GM12878 (cell line): Measurements from ENCODE around the gene NAALADL2. TPM values are rescaled to one million over a fixed set of nuclear protein-coding genes. Genes with fewer than 3 reads are reported as not detected.

ENCODE experiments used
- ATAC-seq: fragments of 200-7000 bp; cut with Tn5 transposase; 3 replicates; pipeline ENCODE4 v1.9.1; 2020; ENCODE audit warnings: mild to moderate bottlenecking, moderate library complexity
- BruUV-seq: library from RNA; stranded (reverse); fragments of 400-500 nt; replicated peaks from 2 replicates; lab custom pipeline; 2021; lab: Mats Ljungman, UMichigan
- CTCF ChIA-PET: fragments of 300-600 bp; sonication (Branson Sonifier 250); formaldehyde crosslinking; extraction: SDS; loops from one replicate; lab custom pipeline; 2021; ENCODE audit warnings: inconsistent platforms; lab: Yijun Ruan, JAX
- POLR2A ChIA-PET: fragments of 350-600 bp; formaldehyde crosslinking; extraction: SDS; loops from one replicate; lab custom pipeline; 2021; ENCODE audit warnings: inconsistent platforms; lab: Charles Lee
- RAD21 ChIA-PET: fragments of 300-600 bp; sonication (Branson Sonifier 250); formaldehyde crosslinking; loops from one replicate; lab custom pipeline; 2023; ENCODE audit warnings: antibody characterized with exemption; ENCODE audit not compliant: unreplicated experiment; lab: Charles Lee
- SMC1A ChIA-PET: fragments of 300-600 bp; sonication (Branson Sonifier 250); formaldehyde crosslinking; loops from one replicate; lab custom pipeline; 2023; ENCODE audit not compliant: unreplicated experiment, uncharacterized antibody; lab: Charles Lee
- DNase-seq: peaks from one replicate; pipeline ENCODE4 v3.0.0-alpha.2; 2011; ENCODE audit warnings: low read depth, low spot score
- FAIRE-seq: peaks from 3 replicates; lab custom pipeline; 2011; peaks lifted over from hg19 to GRCh38; lab: Jason Lieb, UNC
- H2AFZ ChIP-seq: 2 replicates; pipeline ENCODE4 v1.6.0; 2011; ENCODE audit warnings: low read depth, low read length, control low read depth; ENCODE audit not compliant: control insufficient read depth
- H3K27ac ChIP-seq: 2 replicates; pipeline ENCODE4 v1.5.1; 2011; ENCODE audit warnings: control low read depth; ENCODE audit not compliant: control insufficient read depth, insufficient read depth
- H3K27me3 ChIP-seq, 2 experiments: replicated peaks in 1 of 2; 2 replicates each; pipeline versions ENCODE4 v1.6.0 to v1.6.1; 2011; ENCODE audit warnings: low read length in 1 of 2; ENCODE audit not compliant: control insufficient read depth in 2 of 2, insufficient read depth in 2 of 2
- H3K36me3 ChIP-seq, 2 experiments: 2 replicates each; pipeline ENCODE4 v1.5.1; 2011; ENCODE audit warnings: low read length in 1 of 2; ENCODE audit not compliant: control insufficient read depth in 2 of 2, insufficient read depth in 2 of 2
- H3K4me1 ChIP-seq: 2 replicates; pipeline ENCODE4 v1.6.1; 2011; ENCODE audit warnings: mild to moderate bottlenecking, low read length, moderate library complexity, mixed read lengths; ENCODE audit not compliant: control insufficient read depth, insufficient read depth
- H3K4me2 ChIP-seq: 2 replicates; pipeline ENCODE4 v1.6.0; 2011; ENCODE audit warnings: control low read depth; ENCODE audit not compliant: control insufficient read depth, insufficient read depth
- H3K4me3 ChIP-seq: fragments of 200-600 bp; sonication (generic); 2 replicates; pipeline ENCODE4 v1.5.1; 2016
- H3K79me2 ChIP-seq: 2 replicates; pipeline ENCODE4 v1.6.0; 2011; ENCODE audit warnings: low read length; ENCODE audit not compliant: control insufficient read depth, insufficient read depth
- H3K9ac ChIP-seq: 2 replicates; pipeline ENCODE4 v1.8.0; 2011; ENCODE audit warnings: low read length, control low read depth, mixed read lengths; ENCODE audit not compliant: control insufficient read depth, insufficient read depth
- H3K9me3 ChIP-seq: replicated peaks from 3 replicates; pipeline ENCODE4 v1.5.1; 2011; ENCODE audit warnings: mild to moderate bottlenecking, low read length; ENCODE audit not compliant: control insufficient read depth, insufficient read depth
- H4K20me1 ChIP-seq: 2 replicates; pipeline ENCODE4 v1.6.0; 2011; ENCODE audit not compliant: control insufficient read depth, insufficient read depth
- CREB1 ChIP-seq: IDR thresholded peaks from 2 replicates; pipeline ENCODE4 v1.6.1; 2012; ENCODE audit warnings: low read depth, mild to moderate bottlenecking, inconsistent platforms
- KAT2A ChIP-seq: conservative IDR thresholded peaks from 2 replicates; pipeline ENCODE4 v1.6.1; 2011; ENCODE audit warnings: low read depth, low read length; ENCODE audit not compliant: control insufficient read depth
- ZNF217 ChIP-seq: fragments of 450-650 bp; IDR thresholded peaks from 2 replicates; pipeline ENCODE4 v1.6.1; 2017; ENCODE audit warnings: antibody characterized with exemption, mild to moderate bottlenecking
- WGBS: methylation state at CpG from one replicate; pipeline ENCODE4 v1.1.6; 2016; ENCODE audit warnings: low lambda C conversion rate; ENCODE audit not compliant: insufficient replicate concordance, insufficient coverage; ENCODE audit errors: missing lambda C conversion rate; 5-methylcytosine and 5-hydroxymethylcytosine counted together
- in situ Hi-C: fragments of 300-500 bp; cut with MboI; formaldehyde crosslinking; loops from 9 replicates; pipeline ENCODE4 v1.14.3; 2018; ENCODE audit warnings: mixed read lengths
- intact Hi-C: fragments of 100-400 bp; cut with micrococcal nuclease; formaldehyde crosslinking; loops from one replicate; pipeline ENCODE4 v1.14.2; 2022; ENCODE audit not compliant: unreplicated experiment
- polyA plus RNA-seq, 11 experiments: library from polyadenylated mRNA; depleted of rRNA in 4 of 11; unstranded in 6 of 11; stranded (reverse) in 5 of 11; fragments of >200 nt; fragmentation: Nextera tagmentation in 4 of 11; fragmentation: Illumina TruSeq in 1 of 11; extraction: Ambion mirVana in 4 of 11; extraction: Trizol in 1 of 11; gene quantifications; 1 replicate in 1 of 11; 2 replicates in 10 of 11; pipeline versions ENCODE4 v1.2.1 to v1.2.3, GENCODE V29; 2011 to 2016; ENCODE audit warnings: inconsistent platforms in 2 of 11, missing spikeins in 2 of 11, low read depth in 1 of 11
- total RNA-seq, 4 experiments: library from RNA; depleted of rRNA in 3 of 4; stranded (reverse); fragments of >200 nt in 3 of 4; fragmentation: Illumina TruSeq in 1 of 4; extraction: Trizol in 1 of 4; gene quantifications; 2 replicates each; pipeline versions ENCODE4 v1.2.1 to v1.2.3, GENCODE V29; 2013 to 2021
- TF ChIP-seq, protein P1 (sequence below): IDR thresholded peaks from 2 replicates; pipeline ENCODE4 v1.6.1; 2012; ENCODE audit warnings: low read depth, low read length, improper control_type of control experiment
- TF ChIP-seq, protein P2 (sequence below): fragments of 450-650 bp; IDR thresholded peaks from 2 replicates; pipeline ENCODE4 v1.6.1; 2017; ENCODE audit warnings: mild to moderate bottlenecking, low read depth, inconsistent platforms; ENCODE audit not compliant: poor library complexity, severe bottlenecking
- TF ChIP-seq, protein P3 (sequence below): fragments of 450-650 bp; IDR thresholded peaks from 2 replicates; pipeline ENCODE4 v1.6.1; 2017; ENCODE audit warnings: mild to moderate bottlenecking
- TF ChIP-seq, protein P4 (sequence below): fragments of 450-650 bp; formaldehyde crosslinking; IDR thresholded peaks from 2 replicates; pipeline ENCODE4 v1.4.0; 2022; ENCODE audit warnings: mild to moderate bottlenecking, moderate library complexity

Gene NAALADL2
- total and polyA plus RNA-seq, 10 of the 15 experiments (the other 5 are each of a cell fraction or from before 2014, with no cell fraction given), result 0.06 to 10.8 (median 0.46) TPM

DNA sequence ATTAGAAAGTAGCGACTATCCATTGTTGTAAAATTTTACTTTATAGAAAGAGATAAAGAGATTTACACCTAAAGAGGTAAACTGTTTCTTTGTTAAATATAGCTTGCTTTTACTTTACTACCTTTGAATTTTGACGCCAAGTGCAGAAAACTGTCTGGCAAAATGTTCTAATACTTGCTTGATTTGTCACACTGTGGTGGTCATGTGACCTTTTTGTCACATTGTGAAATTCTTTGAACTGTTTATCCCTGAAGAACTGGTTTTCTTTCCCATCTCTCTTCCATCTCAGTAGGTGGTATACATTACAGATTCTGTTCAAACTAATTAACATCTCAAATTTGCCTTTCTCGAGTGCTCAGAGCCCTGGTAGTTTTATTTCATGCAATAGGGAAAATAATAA, 327.4 kb downstream of the NAALADL2 start:
- H3K4me2 ChIP-seq, result no peak overlapping the region
- no peak overlapping the region for H3K4me3 ChIP-seq
- intact Hi-C loops, result no loop called here
- no peaks in the 10 kb centered on the region for H4K20me1 ChIP-seq
- no peaks in the 10 kb centered on the region for H3K79me2 ChIP-seq
- DNase-seq, result no peak
- H3K36me3 ChIP-seq, result no peaks in the 10 kb centered on the region
- POLR2A ChIA-PET, result no interaction called here
- SMC1A ChIA-PET, result no interaction called here
- 31% methylated on average over 3 of the region's 3 CpGs for WGBS
- H2AFZ ChIP-seq, result no peak overlapping the region
- ATAC-seq, result no peak
- no peaks in the 10 kb centered on the region; the same call in 2 of the 3 replicates for H3K9me3 ChIP-seq
- CTCF ChIA-PET, result no interaction called here
- no TSS peak for BruUV-seq
- no peaks in the 10 kb centered on the region for H3K27me3 ChIP-seq
- H3K4me1 ChIP-seq, result no peaks in the 10 kb centered on the region
- TF ChIP-seq ZNF217, result no peak
- FAIRE-seq, result no peak
- no peak overlapping the region for H3K9ac ChIP-seq
- RAD21 ChIA-PET, result no interaction called here
- in situ Hi-C loops, result no loop called here
- no peak overlapping the region for H3K27ac ChIP-seq

DNA sequence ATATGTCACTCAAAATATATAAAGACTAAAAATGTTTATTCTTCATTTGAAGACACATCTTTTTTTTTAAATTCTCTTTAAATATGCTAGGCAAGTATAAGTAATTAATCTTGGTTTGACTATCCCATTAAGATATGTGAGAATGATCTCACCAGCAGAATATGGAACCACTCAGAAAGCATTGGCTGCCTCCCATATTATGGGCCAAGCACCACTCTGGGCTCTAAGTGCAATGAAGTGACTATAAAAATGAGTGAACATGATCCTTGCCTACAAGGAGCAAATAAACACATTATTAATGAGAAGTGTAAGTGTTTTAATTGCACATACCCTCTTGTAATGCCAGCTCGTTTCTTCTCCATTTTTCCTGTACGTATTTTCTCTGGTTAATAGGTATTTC, 328.5 kb downstream of the NAALADL2 start:
- intact Hi-C loops (no loop called here), in situ Hi-C loops (no loop called here)
- Histone ChIP-seq H3K36me3 (no peaks in the 10 kb centered on the region), H3K27ac (no peak overlapping the region), H4K20me1 (no peaks in the 10 kb centered on the region), H3K79me2 (no peaks in the 10 kb centered on the region), H3K4me1 (no peaks in the 10 kb centered on the region), H3K9me3 (no peaks in the 10 kb centered on the region; the same call in 2 of the 3 replicates), H3K4me2 (no peak overlapping the region), H3K4me3 (no peak overlapping the region), H2AFZ (no peak overlapping the region), H3K27me3 (no peaks in the 10 kb centered on the region), H3K9ac (no peak overlapping the region)
- WGBS, result 3% methylated on average over 2 of the region's 2 CpGs
- BruUV-seq, result no TSS peak
- FAIRE-seq (no peak), DNase-seq (no peak), ATAC-seq (no peak)
- ChIA-PET POLR2A (no interaction called here), CTCF (no interaction called here), RAD21 (no interaction called here), SMC1A (interaction anchor here (1.3 kb wide), 1 partner anchor 11 kb away, joined by 5 read pairs; no protein-coding TSS in a partner anchor)
- TF ChIP-seq, protein P1, sequence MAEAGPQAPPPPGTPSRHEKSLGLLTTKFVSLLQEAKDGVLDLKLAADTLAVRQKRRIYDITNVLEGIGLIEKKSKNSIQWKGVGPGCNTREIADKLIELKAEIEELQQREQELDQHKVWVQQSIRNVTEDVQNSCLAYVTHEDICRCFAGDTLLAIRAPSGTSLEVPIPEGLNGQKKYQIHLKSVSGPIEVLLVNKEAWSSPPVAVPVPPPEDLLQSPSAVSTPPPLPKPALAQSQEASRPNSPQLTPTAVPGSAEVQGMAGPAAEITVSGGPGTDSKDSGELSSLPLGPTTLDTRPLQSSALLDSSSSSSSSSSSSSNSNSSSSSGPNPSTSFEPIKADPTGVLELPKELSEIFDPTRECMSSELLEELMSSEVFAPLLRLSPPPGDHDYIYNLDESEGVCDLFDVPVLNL, result no peak
- TF ChIP-seq, protein P2, sequence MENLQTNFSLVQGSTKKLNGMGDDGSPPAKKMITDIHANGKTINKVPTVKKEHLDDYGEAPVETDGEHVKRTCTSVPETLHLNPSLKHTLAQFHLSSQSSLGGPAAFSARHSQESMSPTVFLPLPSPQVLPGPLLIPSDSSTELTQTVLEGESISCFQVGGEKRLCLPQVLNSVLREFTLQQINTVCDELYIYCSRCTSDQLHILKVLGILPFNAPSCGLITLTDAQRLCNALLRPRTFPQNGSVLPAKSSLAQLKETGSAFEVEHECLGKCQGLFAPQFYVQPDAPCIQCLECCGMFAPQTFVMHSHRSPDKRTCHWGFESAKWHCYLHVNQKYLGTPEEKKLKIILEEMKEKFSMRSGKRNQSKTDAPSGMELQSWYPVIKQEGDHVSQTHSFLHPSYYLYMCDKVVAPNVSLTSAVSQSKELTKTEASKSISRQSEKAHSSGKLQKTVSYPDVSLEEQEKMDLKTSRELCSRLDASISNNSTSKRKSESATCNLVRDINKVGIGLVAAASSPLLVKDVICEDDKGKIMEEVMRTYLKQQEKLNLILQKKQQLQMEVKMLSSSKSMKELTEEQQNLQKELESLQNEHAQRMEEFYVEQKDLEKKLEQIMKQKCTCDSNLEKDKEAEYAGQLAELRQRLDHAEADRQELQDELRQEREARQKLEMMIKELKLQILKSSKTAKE, result no peak
- TF ChIP-seq CREB1 (no peak), KAT2A (no peak)
- TF ChIP-seq, protein P3, sequence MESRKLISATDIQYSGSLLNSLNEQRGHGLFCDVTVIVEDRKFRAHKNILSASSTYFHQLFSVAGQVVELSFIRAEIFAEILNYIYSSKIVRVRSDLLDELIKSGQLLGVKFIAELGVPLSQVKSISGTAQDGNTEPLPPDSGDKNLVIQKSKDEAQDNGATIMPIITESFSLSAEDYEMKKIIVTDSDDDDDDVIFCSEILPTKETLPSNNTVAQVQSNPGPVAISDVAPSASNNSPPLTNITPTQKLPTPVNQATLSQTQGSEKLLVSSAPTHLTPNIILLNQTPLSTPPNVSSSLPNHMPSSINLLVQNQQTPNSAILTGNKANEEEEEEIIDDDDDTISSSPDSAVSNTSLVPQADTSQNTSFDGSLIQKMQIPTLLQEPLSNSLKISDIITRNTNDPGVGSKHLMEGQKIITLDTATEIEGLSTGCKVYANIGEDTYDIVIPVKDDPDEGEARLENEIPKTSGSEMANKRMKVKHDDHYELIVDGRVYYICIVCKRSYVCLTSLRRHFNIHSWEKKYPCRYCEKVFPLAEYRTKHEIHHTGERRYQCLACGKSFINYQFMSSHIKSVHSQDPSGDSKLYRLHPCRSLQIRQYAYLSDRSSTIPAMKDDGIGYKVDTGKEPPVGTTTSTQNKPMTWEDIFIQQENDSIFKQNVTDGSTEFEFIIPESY, result no peak
- TF ChIP-seq, protein P4, sequence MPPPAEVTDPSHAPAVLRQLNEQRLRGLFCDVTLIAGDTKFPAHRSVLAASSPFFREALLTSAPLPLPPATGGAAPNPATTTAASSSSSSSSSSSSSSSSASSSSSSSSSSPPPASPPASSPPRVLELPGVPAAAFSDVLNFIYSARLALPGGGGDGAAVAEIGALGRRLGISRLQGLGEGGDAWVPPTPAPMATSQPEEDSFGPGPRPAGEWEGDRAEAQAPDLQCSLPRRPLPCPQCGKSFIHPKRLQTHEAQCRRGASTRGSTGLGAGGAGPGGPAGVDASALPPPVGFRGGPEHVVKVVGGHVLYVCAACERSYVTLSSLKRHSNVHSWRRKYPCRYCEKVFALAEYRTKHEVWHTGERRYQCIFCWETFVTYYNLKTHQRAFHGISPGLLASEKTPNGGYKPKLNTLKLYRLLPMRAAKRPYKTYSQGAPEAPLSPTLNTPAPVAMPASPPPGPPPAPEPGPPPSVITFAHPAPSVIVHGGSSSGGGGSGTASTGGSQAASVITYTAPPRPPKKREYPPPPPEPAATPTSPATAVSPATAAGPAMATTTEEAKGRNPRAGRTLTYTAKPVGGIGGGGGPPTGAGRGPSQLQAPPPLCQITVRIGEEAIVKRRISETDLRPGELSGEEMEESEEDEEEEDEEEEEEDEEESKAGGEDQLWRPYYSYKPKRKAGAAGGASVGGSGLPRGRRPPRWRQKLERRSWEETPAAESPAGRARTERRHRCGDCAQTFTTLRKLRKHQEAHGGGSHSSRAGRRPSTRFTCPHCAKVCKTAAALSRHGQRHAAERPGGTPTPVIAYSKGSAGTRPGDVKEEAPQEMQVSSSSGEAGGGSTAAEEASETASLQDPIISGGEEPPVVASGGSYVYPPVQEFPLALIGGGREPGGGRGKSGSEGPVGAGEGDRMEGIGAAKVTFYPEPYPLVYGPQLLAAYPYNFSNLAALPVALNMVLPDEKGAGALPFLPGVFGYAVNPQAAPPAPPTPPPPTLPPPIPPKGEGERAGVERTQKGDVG (CRISPR knock-in tag), result no peak
